Stimulated activated CD4-positive, alpha-beta T cell treated with anti-CD3 and anti-CD28 coated beads, Interleukin-4, amount 100 ng/mL, for 24 hours (primary cell): Measurements from ENCODE around the gene ZNF287.

Source experiments
- DNase-seq: peaks from one replicate; pipeline ENCODE4 v3.0.0-alpha.2; 2020

ZNF287 gene

GRCh38 chr17:16515933-16516332, 53.1 kb downstream of the ZNF287 start:
- DNase-seq, result no peak

- no peak for DNase-seq
Observed at GRCh38 chr17:16513873-16514272, 55.1 kb downstream of the ZNF287 start.

GRCh38 chr17:16512011-16512410, 57.0 kb downstream of the ZNF287 start:
- DNase-seq, result no peak

GRCh38 chr17:16511593-16511992, 57.4 kb downstream of the ZNF287 start:
- no peak for DNase-seq

- DNase-seq, result no peak
Observed at GRCh38 chr17:16507918-16508533, 61.0 kb downstream of the ZNF287 start.

GRCh38 chr17:16506188-16506587, 62.8 kb downstream of the ZNF287 start:
- no peak for DNase-seq

GRCh38 chr17:16504984-16505383, 64.0 kb downstream of the ZNF287 start:
- DNase-seq, result no peak
